Stimulated activated CD4-positive, alpha-beta T cell treated with anti-CD3 and anti-CD28 coated beads, Interleukin-4, amount 100 ng/mL, for 4 hours (primary cell): ENCODE data around the gene ECHDC1.

Experiments
- DNase-seq, 2 experiments: peaks; one replicate each; pipeline ENCODE4 v3.0.0-alpha.2; 2020

ECHDC1 gene

GRCh38 chr6:127279815-127280214 is 63.6 kb downstream of the ECHDC1 start:
- DNase-seq = no peak

DNA sequence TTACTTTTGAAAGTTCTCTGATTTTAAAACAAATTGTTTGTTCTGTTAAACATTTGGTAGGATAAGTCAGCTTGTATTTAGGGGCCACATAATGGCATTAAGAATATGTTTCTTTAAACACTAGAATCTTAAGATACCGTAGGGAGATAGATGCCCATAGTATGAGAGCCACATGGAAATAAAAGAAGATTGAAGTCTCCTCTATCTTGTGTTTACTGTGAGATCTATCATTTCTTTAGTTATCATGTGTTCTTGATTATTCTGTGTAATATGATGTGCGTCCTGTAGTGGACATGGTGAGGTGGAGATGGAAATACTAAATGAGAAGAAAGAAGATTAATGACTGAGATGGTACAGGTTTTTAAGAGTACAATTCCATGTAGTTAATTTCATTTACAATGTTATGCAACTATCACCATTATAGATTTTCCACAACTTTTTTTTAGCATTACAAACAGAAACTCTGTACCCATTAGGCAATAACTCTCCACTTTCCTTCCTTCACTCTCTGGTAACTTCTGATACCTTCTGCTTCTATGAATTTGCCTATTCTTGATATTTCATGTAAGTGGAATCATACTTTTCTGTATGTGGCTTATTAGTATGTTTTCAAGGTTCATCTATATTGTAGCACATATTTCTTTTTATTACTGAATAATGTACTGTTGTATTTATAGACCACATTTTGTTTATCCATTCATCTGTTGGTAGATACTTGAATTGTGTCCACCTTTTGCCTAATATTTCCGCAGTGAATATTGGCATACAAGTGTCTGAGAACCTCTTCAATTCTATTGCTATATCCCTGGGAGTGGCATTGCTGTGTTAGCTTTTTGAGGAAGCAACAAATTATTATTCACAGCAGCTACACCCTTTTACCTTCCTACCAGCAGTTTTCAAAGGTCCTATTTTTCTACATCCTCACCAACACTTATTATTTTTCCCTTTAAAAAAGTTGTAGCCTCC is 65.2 kb downstream of the ECHDC1 start:
- DNase-seq = no peak

DNA sequence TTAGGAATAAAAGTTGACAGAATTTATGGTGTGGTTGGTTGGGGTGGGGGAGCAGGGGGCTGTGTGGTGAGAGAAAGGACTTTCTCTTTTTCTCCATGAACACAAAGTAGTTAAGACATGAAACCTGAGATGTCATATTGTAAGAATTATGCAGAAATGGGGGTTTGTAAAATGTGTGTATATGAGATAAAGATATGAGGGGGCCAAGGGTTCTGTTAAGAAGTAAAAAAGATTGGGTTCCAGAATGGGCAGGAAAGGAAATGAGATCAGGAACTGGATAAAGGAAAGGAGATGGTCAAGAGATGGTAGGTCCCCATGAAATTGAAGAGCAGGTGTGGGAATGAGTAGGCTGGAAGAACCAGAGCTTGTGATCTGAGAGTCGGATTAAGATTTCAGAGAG is 67.1 kb downstream of the ECHDC1 start:
- no peak for DNase-seq

DNA sequence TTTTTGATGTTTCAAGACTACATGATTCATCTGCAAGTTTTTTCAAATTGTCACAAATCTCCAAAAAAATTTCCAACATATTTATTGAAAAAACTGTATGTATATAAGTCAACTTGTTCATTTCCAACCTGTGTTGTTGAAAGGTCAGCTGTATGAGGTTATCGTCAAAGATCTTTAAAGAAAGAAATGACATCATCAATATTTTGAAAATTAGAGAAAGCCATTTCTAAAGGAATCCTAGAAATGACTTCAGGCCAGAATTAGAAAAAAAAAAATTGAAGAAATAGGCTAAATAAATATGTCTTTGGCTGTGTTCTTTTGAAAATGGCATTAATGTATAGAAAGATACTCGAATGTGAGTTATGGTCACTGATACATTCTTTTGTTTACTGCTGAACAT is 69.9 kb downstream of the ECHDC1 start:
- DNase-seq = no peak

- no peak for DNase-seq
Measured at GRCh38 chr6:127272576-127272975, 70.8 kb downstream of the ECHDC1 start.

DNA sequence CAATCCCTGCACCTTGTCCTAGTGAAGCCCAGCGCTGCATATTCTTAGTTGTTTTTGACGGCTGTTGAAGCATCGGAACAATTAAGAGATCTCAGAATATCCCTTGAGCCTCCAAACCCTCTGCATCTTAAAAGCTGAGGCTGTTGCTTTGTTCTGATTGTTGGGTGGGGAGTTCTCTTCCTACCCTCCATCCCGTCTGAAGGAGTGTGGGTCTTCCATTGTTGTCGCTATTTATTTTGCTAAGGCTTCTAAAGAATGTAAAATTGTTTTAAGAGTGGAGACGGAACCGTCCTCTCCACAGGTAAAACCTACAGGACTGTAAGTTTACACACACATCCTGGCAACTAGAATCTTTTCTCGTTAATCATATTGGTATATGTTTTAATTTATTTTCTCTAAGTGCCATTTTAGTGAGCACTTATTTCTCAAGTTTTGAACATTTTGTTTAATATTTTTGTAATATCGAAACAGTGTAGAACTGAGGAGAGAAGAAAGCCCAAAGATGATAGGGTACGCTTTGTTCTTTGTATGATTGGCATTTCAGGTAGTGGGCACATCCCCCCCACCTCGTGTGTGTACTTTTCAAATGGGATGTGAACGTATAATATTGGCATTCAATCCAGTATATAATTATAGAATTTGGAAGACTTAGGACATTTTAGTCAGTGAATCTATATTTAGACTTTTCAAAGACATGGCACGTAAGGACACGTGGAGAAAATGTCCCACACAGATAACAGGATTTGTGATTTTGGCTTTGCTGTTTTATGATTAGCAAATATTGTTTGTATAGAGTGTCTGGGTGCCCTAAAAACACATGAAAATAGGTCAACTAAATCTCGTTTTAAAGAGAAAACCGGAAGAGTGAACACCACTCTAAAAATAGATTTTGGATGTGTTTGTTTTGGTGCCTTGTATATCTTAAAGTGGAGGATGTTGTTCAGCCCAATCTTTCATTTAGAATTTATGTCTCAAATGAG is 75.5 kb downstream of the ECHDC1 start:
- DNase-seq = no peak

DNA sequence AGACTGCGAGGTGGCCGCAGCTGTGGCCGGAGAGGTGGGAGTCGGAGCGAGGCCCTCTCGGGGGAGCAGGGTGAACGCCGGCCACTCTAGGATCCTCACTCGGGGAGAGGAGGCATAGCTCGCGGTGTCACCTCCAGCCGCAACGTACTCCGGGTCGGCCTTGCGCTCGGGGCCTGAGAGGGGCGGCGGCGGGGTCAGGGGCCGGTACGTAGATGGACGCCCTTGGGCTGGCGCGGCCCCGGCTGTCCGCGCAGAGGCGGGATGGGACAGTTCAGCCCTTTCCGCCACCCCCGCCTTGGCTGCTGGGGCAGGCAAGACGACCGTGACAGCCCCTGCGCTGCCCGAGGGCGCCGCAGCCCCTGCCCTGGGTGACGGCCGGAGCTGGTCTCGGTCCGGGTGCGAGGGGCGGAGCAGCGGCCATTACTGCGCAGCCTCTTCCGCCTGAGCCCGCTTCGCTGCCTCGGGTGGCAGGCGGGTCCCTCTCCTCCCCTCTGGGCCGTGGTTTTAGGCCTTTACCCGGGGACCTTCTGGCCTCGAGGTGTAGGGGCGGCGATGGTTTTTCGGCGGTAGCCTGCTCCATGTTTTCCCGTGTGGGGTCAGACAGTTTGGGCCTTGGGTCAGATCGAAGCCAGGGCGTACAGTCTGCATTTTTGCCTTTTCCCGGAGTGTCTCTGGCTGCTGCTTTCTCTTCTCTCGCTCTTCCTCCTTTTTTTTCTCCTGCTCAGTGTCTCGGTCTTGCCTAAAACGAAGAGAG is 76.3 kb downstream of the ECHDC1 start:
- peak; percentile 31 to 53 for DNase-seq

DNA sequence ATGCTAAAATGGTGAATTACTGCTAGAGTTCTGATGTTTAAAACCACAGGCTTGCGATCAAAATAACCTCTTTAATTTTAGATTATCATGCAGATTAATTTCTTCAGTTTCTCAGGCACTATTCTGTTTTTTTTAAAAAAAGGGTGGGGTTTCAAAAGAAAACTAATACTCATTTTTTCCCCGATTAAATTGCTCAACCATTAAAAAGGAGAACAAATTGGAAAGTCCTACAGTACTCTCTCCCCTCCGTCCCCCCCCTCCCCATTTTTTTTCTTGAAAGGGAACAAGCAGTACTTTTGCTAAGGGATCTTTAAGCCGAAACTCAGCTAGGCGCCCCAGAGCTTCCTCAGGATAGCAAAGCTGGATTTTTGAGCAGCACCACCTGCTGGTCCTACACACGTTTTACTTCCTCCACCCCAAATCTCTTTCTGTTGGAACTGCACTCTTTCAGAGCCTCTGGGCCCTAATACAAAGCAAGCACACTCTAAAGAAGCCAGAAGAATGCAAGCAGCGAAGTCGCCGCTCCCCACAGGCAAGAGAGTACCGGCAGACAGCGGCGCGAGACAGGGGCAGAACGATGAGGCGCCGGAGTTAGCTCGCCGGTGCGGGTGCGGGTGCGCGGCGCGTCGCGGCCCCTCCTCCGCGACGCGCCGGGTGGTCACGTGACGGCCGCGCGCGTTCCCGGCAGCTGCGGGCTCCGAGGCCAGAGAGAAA is 77.1 kb downstream of the ECHDC1 start, which contains the start of gene RNF146:
TSS of gene RNF146 (plus strand) at position 687 of the 714 bp plus-strand sequence. CDS start 13,475 bp downstream, outside the sequence.
- peak; percentile 61 to 69 for DNase-seq

GRCh38 chr6:127263481-127263880 is 79.9 kb downstream of the ECHDC1 start:
- DNase-seq = no peak

GRCh38 chr6:127262896-127263295 is 80.5 kb downstream of the ECHDC1 start:
- no peak for DNase-seq

DNA sequence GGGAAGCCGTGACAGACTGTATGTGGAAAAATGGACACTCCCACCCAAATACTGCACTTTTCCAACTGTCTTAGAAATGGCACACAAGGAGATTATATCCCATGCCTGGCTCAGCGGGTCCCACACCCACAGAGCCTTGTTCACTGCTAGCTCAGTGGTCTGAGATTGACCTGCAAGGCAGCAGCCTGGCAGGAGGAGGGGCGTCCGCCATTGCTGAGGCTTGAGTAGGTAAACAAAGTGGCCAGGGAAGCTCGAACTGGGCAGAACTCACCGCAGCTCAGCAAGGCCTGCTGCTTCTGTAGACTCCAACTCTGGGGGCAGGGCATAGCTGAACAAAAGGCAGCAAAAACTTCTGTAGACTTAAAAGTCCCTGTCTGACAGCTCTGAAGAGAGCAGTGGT is 88.1 kb downstream of the ECHDC1 start:
- DNase-seq = no peak

DNA sequence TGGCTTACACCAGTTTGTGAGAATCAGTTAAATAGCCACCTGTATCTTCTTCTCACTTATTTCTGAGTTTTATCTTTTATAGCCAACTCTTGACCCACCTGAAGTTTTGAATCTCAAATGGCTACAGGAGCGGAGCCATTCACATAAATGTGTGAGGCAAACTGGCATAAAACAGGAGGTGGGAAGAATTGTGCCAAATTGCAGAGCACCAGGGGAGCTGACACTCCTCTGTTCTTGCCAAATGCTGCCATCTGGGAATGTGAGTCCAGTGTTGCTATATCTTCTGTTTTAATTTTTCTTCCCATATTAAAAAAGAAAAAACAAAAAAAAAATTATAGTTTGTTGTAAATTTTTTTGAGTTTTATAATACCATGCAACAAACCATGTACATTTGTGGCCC is 93.8 kb downstream of the ECHDC1 start:
- no peak for DNase-seq

DNA sequence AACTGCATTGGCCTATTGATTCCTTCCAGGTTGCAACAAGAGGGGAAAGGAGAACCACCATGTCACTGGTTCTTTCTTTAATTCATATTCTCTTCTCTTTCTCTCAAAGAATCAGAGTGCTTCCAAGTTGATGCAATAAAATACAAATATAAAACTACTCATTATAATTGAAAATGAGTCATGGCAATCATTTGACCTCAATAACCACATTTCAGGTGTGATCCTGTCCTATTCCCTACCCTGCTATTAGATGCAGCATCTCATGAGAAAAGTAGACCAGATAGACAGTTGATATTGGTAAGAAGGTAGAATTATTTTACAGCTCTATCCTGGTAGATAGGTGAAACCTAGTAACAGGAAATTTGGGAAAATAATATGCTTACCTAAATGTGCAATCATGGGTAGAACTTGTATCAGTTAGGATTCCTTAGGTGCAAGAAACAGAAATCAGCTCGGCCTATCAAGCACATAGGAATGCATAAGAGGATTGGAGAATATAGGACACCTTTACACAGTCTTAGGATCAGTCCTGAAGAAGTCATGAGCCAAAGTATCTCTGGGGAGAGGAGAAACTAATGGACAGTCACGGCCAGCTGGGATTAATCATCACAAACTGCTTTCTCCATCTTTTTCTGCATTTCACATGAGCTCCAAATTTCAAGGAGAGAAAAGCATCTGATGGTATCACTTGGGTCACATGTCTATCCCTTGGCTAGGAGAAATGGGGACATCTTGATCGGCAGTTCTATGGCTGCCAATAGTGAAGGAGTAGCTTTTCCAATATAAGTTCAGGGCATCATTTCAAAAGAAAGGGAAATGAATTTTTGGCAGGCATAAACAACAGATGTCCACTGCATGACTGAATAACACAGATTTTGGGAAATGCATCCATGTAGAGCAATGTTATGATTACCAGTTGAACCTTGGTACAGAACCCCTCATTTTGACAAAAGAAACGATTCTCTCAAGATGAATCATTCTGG is 96.0 kb downstream of the ECHDC1 start:
- DNase-seq = no peak

DNA sequence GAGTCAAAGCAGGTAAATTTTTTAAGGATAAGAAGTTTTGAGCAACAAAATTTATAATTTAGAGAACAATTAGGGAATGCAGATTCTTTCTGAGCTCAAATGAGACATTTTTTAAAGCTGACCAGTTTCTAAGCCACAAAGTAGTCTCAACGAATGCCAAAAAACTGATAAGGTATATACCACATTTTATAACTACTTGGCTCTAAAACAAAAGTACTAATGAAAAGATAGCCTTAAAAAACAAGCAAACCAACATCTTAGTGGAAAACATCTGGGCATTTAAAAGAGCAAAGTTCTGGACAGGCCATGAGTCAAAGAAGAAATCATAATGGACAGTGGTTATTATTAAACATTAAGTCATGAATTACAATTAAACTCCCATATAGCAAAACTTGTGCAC is 99.9 kb downstream of the ECHDC1 start:
- no peak for DNase-seq
